ENCODE measurements around the gene SORD. TPM values are rescaled to one million over a fixed set of nuclear protein-coding genes. Genes with fewer than 3 reads are reported as not detected.

Gene SORD
- total and polyA plus RNA-seq, 8 donors: 2.1 to 14.7 (median 8.8) TPM

- Histone ChIP-seq H3K27ac (no peak overlapping the region), H3K4me3 (no peak overlapping the region), H3K27me3 (peaks cover 0 to 16% (median 4%) of the 10 kb centered on the region in 4 donors), H3K4me1 (peaks cover 0 to 4% (median 0%) of the 10 kb centered on the region in 3 donors), H3K9me3 (no peaks in the 10 kb centered on the region), H3K36me3 (no peaks in the 10 kb centered on the region)
- DNase-seq (peak in 1 of 6 donors; percentile 66), ATAC-seq (peak; percentile 32 to 44 (median 40)), FAIRE-seq (no peak)
- intact Hi-C loops (cut with DNase I): loop anchor here in 1 of 3 donors (10.0 kb wide), 1 partner anchor 163 kb away; the partner anchor contains the start of gene TERB2
- WGBS, 2 donors: 42 to 49% methylated on average over 33 of the region's 33 CpGs
- no peak for TF ChIP-seq CTCF (IDR thresholded peaks at IDR 0.05)
These were observed 94.5 kb downstream of the SORD start for GRCh38 chr15:45117308-45118130.

GRCh38 chr15:45118131-45118588 lies 95.2 kb downstream of the SORD start:
- no peak for FAIRE-seq
- peak; percentile 92 to 98 (median 97) for TF ChIP-seq CTCF (IDR thresholded peaks at IDR 0.05)
- 1% methylated on average over 14 of the region's 14 CpGs for WGBS, 2 donors
- H3K4me3 ChIP-seq: no peak overlapping the region
- peak; percentile 96 to 98 (median 96) for ATAC-seq
- H3K9me3 ChIP-seq: no peaks in the 10 kb centered on the region
- peaks cover 0 to 4% (median 0%) of the 10 kb centered on the region in 3 donors for H3K4me1 ChIP-seq
- peaks cover 0 to 11% (median 4%) of the 10 kb centered on the region in 4 donors for H3K27me3 ChIP-seq
- peak; percentile 84 to 91 (median 87) for DNase-seq
- intact Hi-C loops (cut with DNase I): loop anchor here in 1 of 3 donors (10.0 kb wide), 1 partner anchor 163 kb away; the partner anchor contains the start of gene TERB2
- no peaks in the 10 kb centered on the region for H3K36me3 ChIP-seq
- H3K27ac ChIP-seq: no peak overlapping the region

GRCh38 chr15:45118996-45119395 lies 96.0 kb downstream of the SORD start:
- WGBS, 2 donors: 86 to 88% methylated on average over 5 of the region's 5 CpGs
- peaks cover 0 to 11% (median 4%) of the 10 kb centered on the region in 4 donors for H3K27me3 ChIP-seq
- H3K36me3 ChIP-seq: no peaks in the 10 kb centered on the region
- no peak overlapping the region for H3K27ac ChIP-seq
- no peak for ATAC-seq
- no peaks in the 10 kb centered on the region for H3K9me3 ChIP-seq
- no peak for TF ChIP-seq CTCF (IDR thresholded peaks at IDR 0.05)
- no peak for FAIRE-seq
- DNase-seq: no peak
- H3K4me3 ChIP-seq: no peak overlapping the region
- H3K4me1 ChIP-seq: peaks cover 0 to 4% (median 0%) of the 10 kb centered on the region in 3 donors
- intact Hi-C loops (cut with DNase I): loop anchor here in 1 of 3 donors (10.0 kb wide), 1 partner anchor 164 kb away; the partner anchor contains the start of gene TERB2

GRCh38 chr15:45120081-45120972 lies 97.3 kb downstream of the SORD start:
- Histone ChIP-seq H3K9me3 (no peaks in the 10 kb centered on the region), H3K27me3 (peaks cover 0 to 11% (median 4%) of the 10 kb centered on the region in 4 donors), H3K4me3 (no peak overlapping the region), H3K4me1 (peaks cover 0 to 4% (median 0%) of the 10 kb centered on the region in 3 donors), H3K36me3 (no peaks in the 10 kb centered on the region), H3K27ac (no peak overlapping the region)
- intact Hi-C loops (cut with DNase I): no loop called here
- no peak for FAIRE-seq
- ATAC-seq: no peak
- 89 to 90% methylated on average over 10 of the region's 10 CpGs for WGBS, 2 donors
- TF ChIP-seq CTCF (IDR thresholded peaks at IDR 0.05): no peak
- peak in 1 of 6 donors; percentile 44 for DNase-seq
